Measurements from ENCODE around the gene TPRX1. TPM values are rescaled to one million over a fixed set of nuclear protein-coding genes. Genes with fewer than 3 reads are reported as not detected.

Gene TPRX1
- total and polyA plus RNA-seq, 2 donors (not counting 1 experiment from before 2014, with no cell fraction given) = not detected

- no peak for DNase-seq
- H3K9ac ChIP-seq (ENCODE audit: low read length) = no peak overlapping the region
- no peak for ATAC-seq (ENCODE audit: low read depth)
- no peaks in the 10 kb centered on the region for H3K27me3 ChIP-seq (replicated peaks in 1 of 4; ENCODE audit: control extremely low read depth in 1 of 4, control insufficient read depth in 3 of 4, insufficient read depth in 4 of 4, low read length in 3 of 4)
- TF ChIP-seq, protein P1, sequence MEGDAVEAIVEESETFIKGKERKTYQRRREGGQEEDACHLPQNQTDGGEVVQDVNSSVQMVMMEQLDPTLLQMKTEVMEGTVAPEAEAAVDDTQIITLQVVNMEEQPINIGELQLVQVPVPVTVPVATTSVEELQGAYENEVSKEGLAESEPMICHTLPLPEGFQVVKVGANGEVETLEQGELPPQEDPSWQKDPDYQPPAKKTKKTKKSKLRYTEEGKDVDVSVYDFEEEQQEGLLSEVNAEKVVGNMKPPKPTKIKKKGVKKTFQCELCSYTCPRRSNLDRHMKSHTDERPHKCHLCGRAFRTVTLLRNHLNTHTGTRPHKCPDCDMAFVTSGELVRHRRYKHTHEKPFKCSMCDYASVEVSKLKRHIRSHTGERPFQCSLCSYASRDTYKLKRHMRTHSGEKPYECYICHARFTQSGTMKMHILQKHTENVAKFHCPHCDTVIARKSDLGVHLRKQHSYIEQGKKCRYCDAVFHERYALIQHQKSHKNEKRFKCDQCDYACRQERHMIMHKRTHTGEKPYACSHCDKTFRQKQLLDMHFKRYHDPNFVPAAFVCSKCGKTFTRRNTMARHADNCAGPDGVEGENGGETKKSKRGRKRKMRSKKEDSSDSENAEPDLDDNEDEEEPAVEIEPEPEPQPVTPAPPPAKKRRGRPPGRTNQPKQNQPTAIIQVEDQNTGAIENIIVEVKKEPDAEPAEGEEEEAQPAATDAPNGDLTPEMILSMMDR (IDR thresholded peaks at IDR 0.05) = no peak
- no peak for TF ChIP-seq EZH2 (IDR thresholded peaks at IDR 0.05; ENCODE audit: borderline replicate concordance, insufficient read depth, low read depth, low read length, poor library complexity, severe bottlenecking)
- Mint-ChIP-seq H3K4me1 (no peaks in the 10 kb centered on the region), H3K9me3 (ENCODE audit: insufficient read depth) (no peaks in the 10 kb centered on the region), H3K27me3 (no peaks in the 10 kb centered on the region), H3K4me3 (no peak overlapping the region), H3K27ac (no peak overlapping the region)
- ChIA-PET CTCF (interaction anchor here (0.9 to 5.8 kb wide), 2 partner anchors 8 to 22 kb away, joined by 3 to 43 read pairs; no protein-coding TSS in a partner anchor), POLR2A (no interaction called here)
- WGBS (ENCODE audit: insufficient coverage) = no CpG with 5 or more reads among the region's 2 CpGs
- no peaks in the 10 kb centered on the region for H3K9me3 ChIP-seq (ENCODE audit: control extremely low read depth in 1 of 3, control insufficient read depth in 2 of 3, insufficient read depth in 1 of 3, low read length in 2 of 3)
- H3K4me3 ChIP-seq (ENCODE audit: control extremely low read depth in 1 of 5, extremely low read depth in 1 of 5, insufficient read depth in 1 of 5, low read depth in 2 of 5, low read length in 4 of 5) = no peak overlapping the region
- no peak overlapping the region for H3K4me2 ChIP-seq (replicated peaks; ENCODE audit: low read depth, low read length, poor library complexity, severe bottlenecking)
- H3K79me2 ChIP-seq (ENCODE audit: control insufficient read depth, insufficient read depth, low read length) = no peaks in the 10 kb centered on the region
- no peak overlapping the region for H2AFZ ChIP-seq (ENCODE audit: insufficient read depth, low read depth, low read length, poor library complexity, severe bottlenecking)
- intact Hi-C loops (cut with micrococcal nuclease) = no loop called here
- H3K4me1 ChIP-seq (ENCODE audit: control insufficient read depth in 2 of 2, insufficient read depth in 2 of 2, low read length in 2 of 2) = no peaks in the 10 kb centered on the region
- H3K27ac ChIP-seq (ENCODE audit: low read length in 2 of 2) = no peak overlapping the region
- no peaks in the 10 kb centered on the region for H3K36me3 ChIP-seq (replicated peaks in 1 of 2; ENCODE audit: control extremely low read depth in 1 of 2, control insufficient read depth in 1 of 2, extremely low read depth in 1 of 2, insufficient read depth in 2 of 2, low read length in 1 of 2)
- no peaks in the 10 kb centered on the region for H4K20me1 ChIP-seq (ENCODE audit: control insufficient read depth, insufficient read depth, low read length, poor library complexity, severe bottlenecking)
Observed at GRCh38 chr19:47767349-47767748, 37.0 kb downstream of the TPRX1 start.

DNA sequence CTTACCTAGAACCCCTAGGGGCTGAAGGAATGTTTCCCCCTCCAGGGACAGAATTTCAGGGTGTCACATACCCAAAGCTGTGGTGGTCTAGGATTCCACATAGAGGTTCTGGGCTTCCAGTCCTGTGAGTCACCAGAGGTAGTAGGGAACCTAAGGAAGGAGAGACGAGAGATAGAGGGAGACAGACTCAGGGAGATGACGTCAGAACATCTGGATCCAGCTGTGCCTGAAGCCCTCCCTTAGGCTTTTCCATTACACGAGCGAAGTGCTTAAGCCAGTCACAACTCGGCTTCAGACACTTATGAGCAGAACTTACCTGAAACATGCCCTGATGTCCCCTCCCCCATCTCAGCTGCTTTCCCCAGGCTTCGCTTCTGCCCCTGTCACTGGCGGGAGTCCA, 37.7 kb downstream of the TPRX1 start:
- no peaks in the 10 kb centered on the region for H4K20me1 ChIP-seq (ENCODE audit: control insufficient read depth, insufficient read depth, low read length, poor library complexity, severe bottlenecking)
- H3K27ac ChIP-seq (ENCODE audit: low read length in 2 of 2) = no peak overlapping the region
- H2AFZ ChIP-seq (ENCODE audit: insufficient read depth, low read depth, low read length, poor library complexity, severe bottlenecking) = no peak overlapping the region
- WGBS (ENCODE audit: insufficient coverage) = 88% methylated on average over 7 of the region's 7 CpGs
- intact Hi-C loops (cut with micrococcal nuclease) = loop anchor here (1.0 kb wide), 1 partner anchor 22 kb away; no protein-coding TSS in a partner anchor
- H3K4me2 ChIP-seq (replicated peaks; ENCODE audit: low read depth, low read length, poor library complexity, severe bottlenecking) = no peak overlapping the region
- H3K4me3 Mint-ChIP-seq = no peak overlapping the region
- H3K4me1 Mint-ChIP-seq = no peaks in the 10 kb centered on the region
- ATAC-seq (ENCODE audit: low read depth) (no peak), DNase-seq (no peak)
- no peak for TF ChIP-seq EZH2 (IDR thresholded peaks at IDR 0.05; ENCODE audit: borderline replicate concordance, insufficient read depth, low read depth, low read length, poor library complexity, severe bottlenecking)
- TF ChIP-seq, protein P1 (IDR thresholded peaks at IDR 0.05) = no peak
- H3K27me3 Mint-ChIP-seq = no peaks in the 10 kb centered on the region
- H3K27ac Mint-ChIP-seq = no peak overlapping the region
- ChIA-PET CTCF (interaction anchor here (0.9 to 5.8 kb wide), 2 partner anchors 9 to 23 kb away, joined by 3 to 43 read pairs; no protein-coding TSS in a partner anchor), POLR2A (no interaction called here)
- H3K4me3 ChIP-seq (ENCODE audit: control extremely low read depth in 1 of 5, extremely low read depth in 1 of 5, insufficient read depth in 1 of 5, low read depth in 2 of 5, low read length in 4 of 5) = no peak overlapping the region
- no peaks in the 10 kb centered on the region for H3K4me1 ChIP-seq (ENCODE audit: control insufficient read depth in 2 of 2, insufficient read depth in 2 of 2, low read length in 2 of 2)
- H3K9me3 Mint-ChIP-seq (ENCODE audit: insufficient read depth) = no peaks in the 10 kb centered on the region
- H3K79me2 ChIP-seq (ENCODE audit: control insufficient read depth, insufficient read depth, low read length) = no peaks in the 10 kb centered on the region
- H3K9ac ChIP-seq (ENCODE audit: low read length) = no peak overlapping the region
- H3K36me3 ChIP-seq (replicated peaks in 1 of 2; ENCODE audit: control extremely low read depth in 1 of 2, control insufficient read depth in 1 of 2, extremely low read depth in 1 of 2, insufficient read depth in 2 of 2, low read length in 1 of 2) = no peaks in the 10 kb centered on the region
- H3K9me3 ChIP-seq (ENCODE audit: control extremely low read depth in 1 of 3, control insufficient read depth in 2 of 3, insufficient read depth in 1 of 3, low read length in 2 of 3) = no peaks in the 10 kb centered on the region
- H3K27me3 ChIP-seq (replicated peaks in 1 of 4; ENCODE audit: control extremely low read depth in 1 of 4, control insufficient read depth in 3 of 4, insufficient read depth in 4 of 4, low read length in 3 of 4) = no peaks in the 10 kb centered on the region

All from B cell (primary cell).